Astrocyte (in vitro differentiated cells and primary cell): ENCODE data around the gene SNCB.

Experiments used
- EZH2 ChIP-seq: IDR thresholded peaks from 2 replicates; pipeline ENCODE4 v1.6.1; 2012; ENCODE audit warnings: mild to moderate bottlenecking, low read length, inconsistent platforms; ENCODE audit not compliant: insufficient read depth
- TF ChIP-seq, protein P1 (sequence below): IDR thresholded peaks from 2 replicates; pipeline ENCODE4 v1.5.1; 2011; ENCODE audit warnings: low read depth, mild to moderate bottlenecking, inconsistent platforms, low read length, moderate library complexity; ENCODE audit not compliant: insufficient read depth

DNA sequence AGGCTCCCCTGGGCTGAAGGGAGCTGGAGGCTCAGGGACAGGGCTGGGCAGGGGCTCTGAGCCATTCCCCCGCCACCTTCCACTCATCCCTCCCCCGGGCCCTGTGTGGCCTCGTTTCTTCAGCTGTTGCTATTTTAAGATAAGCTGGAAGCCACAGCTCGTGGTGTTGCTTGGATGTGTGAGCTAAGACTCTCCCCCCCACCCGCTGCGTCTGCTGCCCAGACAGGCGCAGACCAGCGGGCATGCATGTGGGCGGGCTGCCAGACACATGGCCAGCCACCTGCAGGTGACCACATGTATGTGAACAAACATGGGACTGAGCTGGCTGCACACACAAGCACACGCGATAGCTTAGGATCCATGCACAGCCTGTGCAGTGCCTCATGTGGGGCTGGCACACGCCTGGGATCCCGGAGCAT, 8.7 kb downstream of the SNCB start:
- TF ChIP-seq, protein P1, sequence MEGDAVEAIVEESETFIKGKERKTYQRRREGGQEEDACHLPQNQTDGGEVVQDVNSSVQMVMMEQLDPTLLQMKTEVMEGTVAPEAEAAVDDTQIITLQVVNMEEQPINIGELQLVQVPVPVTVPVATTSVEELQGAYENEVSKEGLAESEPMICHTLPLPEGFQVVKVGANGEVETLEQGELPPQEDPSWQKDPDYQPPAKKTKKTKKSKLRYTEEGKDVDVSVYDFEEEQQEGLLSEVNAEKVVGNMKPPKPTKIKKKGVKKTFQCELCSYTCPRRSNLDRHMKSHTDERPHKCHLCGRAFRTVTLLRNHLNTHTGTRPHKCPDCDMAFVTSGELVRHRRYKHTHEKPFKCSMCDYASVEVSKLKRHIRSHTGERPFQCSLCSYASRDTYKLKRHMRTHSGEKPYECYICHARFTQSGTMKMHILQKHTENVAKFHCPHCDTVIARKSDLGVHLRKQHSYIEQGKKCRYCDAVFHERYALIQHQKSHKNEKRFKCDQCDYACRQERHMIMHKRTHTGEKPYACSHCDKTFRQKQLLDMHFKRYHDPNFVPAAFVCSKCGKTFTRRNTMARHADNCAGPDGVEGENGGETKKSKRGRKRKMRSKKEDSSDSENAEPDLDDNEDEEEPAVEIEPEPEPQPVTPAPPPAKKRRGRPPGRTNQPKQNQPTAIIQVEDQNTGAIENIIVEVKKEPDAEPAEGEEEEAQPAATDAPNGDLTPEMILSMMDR, result no peak
- no peak for TF ChIP-seq EZH2
